A673 (cell line): Measurements from ENCODE around the gene PCYT1A.

Experiments
- CTCF ChIP-seq: fragments of 300-800, 200-600 bp; sonication (generic); conservative IDR thresholded peaks from 2 replicates; pipeline ENCODE4 v1.5.1; 2017; ENCODE audit warnings: low read depth, mild to moderate bottlenecking, antibody characterized with exemption, low read length, moderate library complexity, mixed read lengths
- EZH2 ChIP-seq: fragments of 200-600 bp; sonication (generic); IDR thresholded peaks from 2 replicates; pipeline ENCODE4 v1.6.1; 2017; ENCODE audit warnings: borderline replicate concordance, low read depth, mild to moderate bottlenecking, mixed read lengths, antibody characterized with exemption, low read length; ENCODE audit not compliant: poor library complexity, severe bottlenecking

- TF ChIP-seq EZH2 (no peak), CTCF (no peak)
Measured at GRCh38 chr3:196237203-196237602, 50.3 kb downstream of the PCYT1A start.
